OCI-LY7 (cell line): Measurements from ENCODE around the gene CCDC60. TPM values are rescaled to one million over a fixed set of nuclear protein-coding genes. Genes with fewer than 3 reads are reported as not detected.
A peak's percentile ranks its signal among the peaks of the same experiment; 100 is the strongest.

ENCODE experiments used
- BruUV-seq: library from RNA; stranded (reverse); fragments of 400-500 nt; replicated peaks from 2 replicates; lab custom pipeline; 2021; lab: Mats Ljungman, UMichigan
- CTCF ChIA-PET: fragments of 300-600 bp; sonication (Branson Sonifier 250); formaldehyde crosslinking; loops from one replicate; lab custom pipeline; 2022; ENCODE audit warnings: antibody characterized with exemption; ENCODE audit not compliant: unreplicated experiment; lab: Charles Lee
- POLR2A ChIA-PET: fragments of 300-600 bp; sonication (Branson Sonifier 250); formaldehyde crosslinking; loops from one replicate; lab custom pipeline; 2022; ENCODE audit warnings: antibody characterized with exemption; lab: Charles Lee
- DNase-seq: peaks from one replicate; pipeline ENCODE4 v3.0.0-alpha.2; 2015; ENCODE audit warnings: low spot score
- H2AFZ ChIP-seq: fragments of 200-600 bp; sonication (generic), shearing (Covaris generic); 2 replicates; pipeline ENCODE4 v1.6.1; 2014; ENCODE audit warnings: mild to moderate bottlenecking, antibody characterized with exemption, low read length, moderate library complexity
- H3K27ac ChIP-seq: fragments of 200-600 bp; sonication (generic); 2 replicates; pipeline ENCODE4 v1.5.1; 2014; ENCODE audit warnings: mixed run types, low read depth, mild to moderate bottlenecking, moderate library complexity, low read length, inconsistent platforms; ENCODE audit not compliant: poor library complexity, severe bottlenecking
- H3K36me3 ChIP-seq: fragments of 200-600 bp; sonication (generic); 2 replicates; pipeline ENCODE4 v1.6.1; 2014; ENCODE audit warnings: mild to moderate bottlenecking, antibody characterized with exemption, low read length, moderate library complexity, mixed read lengths; ENCODE audit not compliant: insufficient read depth
- H3K4me1 ChIP-seq: fragments of 200-600 bp; sonication (generic); 2 replicates; pipeline ENCODE4 v1.5.1; 2014; ENCODE audit warnings: mild to moderate bottlenecking, low read length; ENCODE audit not compliant: insufficient read depth, poor library complexity, severe bottlenecking
- H3K4me2 ChIP-seq: fragments of 200-600 bp; sonication (generic); 2 replicates; pipeline ENCODE4 v1.6.1; 2014; ENCODE audit warnings: mild to moderate bottlenecking, low read length
- H3K4me3 ChIP-seq: fragments of 200-600 bp; sonication (generic); 2 replicates; pipeline ENCODE4 v1.5.1; 2014; ENCODE audit warnings: mild to moderate bottlenecking, low read depth, low read length; ENCODE audit not compliant: poor library complexity, severe bottlenecking
- H3K79me2 ChIP-seq: fragments of 200-600 bp; sonication (generic); 2 replicates; pipeline ENCODE4 v1.6.1; 2016; ENCODE audit warnings: low read depth, mild to moderate bottlenecking, low read length, moderate library complexity, mixed read lengths; ENCODE audit not compliant: insufficient read depth
- H3K9me2 ChIP-seq: fragments of 200-600 bp; sonication (generic); 2 replicates; pipeline ENCODE4 v1.6.1; 2016; ENCODE audit warnings: mild to moderate bottlenecking, low read length, mixed read lengths; ENCODE audit not compliant: insufficient read depth
- H3K9me3 ChIP-seq: fragments of 200-600 bp; sonication (generic); 2 replicates; pipeline ENCODE4 v1.6.1; 2014; ENCODE audit warnings: mild to moderate bottlenecking, mixed run types, low read length, mixed read lengths
- H4K20me1 ChIP-seq: fragments of 200-600 bp; sonication (generic); 2 replicates; pipeline ENCODE4 v1.6.1; 2014; ENCODE audit warnings: mild to moderate bottlenecking, antibody characterized with exemption, low read length, moderate library complexity, mixed read lengths; ENCODE audit not compliant: insufficient read depth
- EZH2phosphoT487 ChIP-seq: fragments of 200-600 bp; sonication (generic); IDR thresholded peaks from 2 replicates; pipeline ENCODE4 v1.6.1; 2018; ENCODE audit warnings: low read depth, borderline replicate concordance, mild to moderate bottlenecking, mixed run types, antibody characterized with exemption, low read length, moderate library complexity, mixed read lengths
- intact Hi-C: fragments of 100-400 bp; cut with micrococcal nuclease; formaldehyde crosslinking; loops from one replicate; pipeline ENCODE4 v1.10.0; 2022; ENCODE audit not compliant: unreplicated experiment
- total RNA-seq, 2 experiments: library from RNA; depleted of rRNA in 1 of 2; stranded (reverse); fragments of >200 nt in 1 of 2; shearing (Covaris generic) in 1 of 2; gene quantifications; 2 replicates each; pipeline ENCODE4 v1.2.3, GENCODE V29; 2014 to 2022
- TF ChIP-seq, protein P1 (sequence below): fragments of 200-600 bp; sonication (generic); conservative IDR thresholded peaks from 2 replicates; pipeline ENCODE4 v1.5.1; 2014; ENCODE audit warnings: mild to moderate bottlenecking, antibody characterized with exemption, low read length, moderate library complexity, mixed read lengths

Gene CCDC60
- total RNA-seq, 2 experiments from 2014 or later, result not detected

DNA sequence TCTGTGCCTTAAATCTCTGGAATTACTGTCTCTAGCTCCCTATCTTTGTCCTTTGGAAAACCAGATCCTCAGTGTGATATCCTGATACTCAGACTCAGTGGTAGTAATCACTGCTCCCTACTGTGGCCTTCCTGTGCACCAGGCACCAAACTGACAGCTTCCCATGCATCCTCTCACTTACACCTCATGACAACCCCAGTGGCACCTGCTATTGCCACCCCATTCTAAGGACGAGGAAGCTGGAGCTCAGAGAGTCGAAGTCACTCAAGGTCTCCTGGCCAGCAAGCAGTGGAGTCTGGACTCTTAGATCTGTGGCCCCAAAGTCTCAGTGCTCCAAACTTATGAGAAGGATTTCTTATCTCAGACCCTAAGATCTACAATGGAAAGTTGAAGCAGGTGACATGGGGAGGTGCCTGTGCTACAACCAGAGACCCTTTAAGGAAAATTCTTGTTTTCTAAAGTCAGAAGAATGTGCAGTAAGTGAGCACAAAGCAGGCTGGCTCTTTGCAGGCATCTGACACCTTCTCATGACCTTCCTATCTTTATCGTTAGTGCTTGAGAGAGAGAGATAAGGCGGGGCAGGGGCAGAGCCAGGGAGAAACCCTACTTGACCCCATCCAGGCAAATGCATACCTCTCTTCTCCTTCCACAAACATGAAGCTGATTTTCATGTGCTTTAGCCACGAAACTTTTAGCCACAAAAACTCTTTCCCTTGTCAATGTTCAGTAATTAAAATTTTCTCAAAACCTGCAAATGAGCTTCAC lies 47.1 kb downstream of the CCDC60 start:
- TF ChIP-seq, protein P1, sequence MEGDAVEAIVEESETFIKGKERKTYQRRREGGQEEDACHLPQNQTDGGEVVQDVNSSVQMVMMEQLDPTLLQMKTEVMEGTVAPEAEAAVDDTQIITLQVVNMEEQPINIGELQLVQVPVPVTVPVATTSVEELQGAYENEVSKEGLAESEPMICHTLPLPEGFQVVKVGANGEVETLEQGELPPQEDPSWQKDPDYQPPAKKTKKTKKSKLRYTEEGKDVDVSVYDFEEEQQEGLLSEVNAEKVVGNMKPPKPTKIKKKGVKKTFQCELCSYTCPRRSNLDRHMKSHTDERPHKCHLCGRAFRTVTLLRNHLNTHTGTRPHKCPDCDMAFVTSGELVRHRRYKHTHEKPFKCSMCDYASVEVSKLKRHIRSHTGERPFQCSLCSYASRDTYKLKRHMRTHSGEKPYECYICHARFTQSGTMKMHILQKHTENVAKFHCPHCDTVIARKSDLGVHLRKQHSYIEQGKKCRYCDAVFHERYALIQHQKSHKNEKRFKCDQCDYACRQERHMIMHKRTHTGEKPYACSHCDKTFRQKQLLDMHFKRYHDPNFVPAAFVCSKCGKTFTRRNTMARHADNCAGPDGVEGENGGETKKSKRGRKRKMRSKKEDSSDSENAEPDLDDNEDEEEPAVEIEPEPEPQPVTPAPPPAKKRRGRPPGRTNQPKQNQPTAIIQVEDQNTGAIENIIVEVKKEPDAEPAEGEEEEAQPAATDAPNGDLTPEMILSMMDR, result no peak
- no peak for TF ChIP-seq EZH2phosphoT487
- H3K9me3 ChIP-seq, result no peaks in the 10 kb centered on the region
- no peak overlapping the region for H3K4me3 ChIP-seq
- DNase-seq, result no peak
- H3K4me1 ChIP-seq, result no peaks in the 10 kb centered on the region
- H3K4me2 ChIP-seq, result no peak overlapping the region
- intact Hi-C loops, result no loop called here
- no peaks in the 10 kb centered on the region for H3K79me2 ChIP-seq
- no TSS peak for BruUV-seq
- no peak overlapping the region for H3K27ac ChIP-seq
- no peaks in the 10 kb centered on the region for H4K20me1 ChIP-seq
- CTCF ChIA-PET, result no interaction called here
- no peak overlapping the region for H2AFZ ChIP-seq
- no peaks in the 10 kb centered on the region for H3K9me2 ChIP-seq
- POLR2A ChIA-PET, result no interaction called here
- no peaks in the 10 kb centered on the region for H3K36me3 ChIP-seq

DNA sequence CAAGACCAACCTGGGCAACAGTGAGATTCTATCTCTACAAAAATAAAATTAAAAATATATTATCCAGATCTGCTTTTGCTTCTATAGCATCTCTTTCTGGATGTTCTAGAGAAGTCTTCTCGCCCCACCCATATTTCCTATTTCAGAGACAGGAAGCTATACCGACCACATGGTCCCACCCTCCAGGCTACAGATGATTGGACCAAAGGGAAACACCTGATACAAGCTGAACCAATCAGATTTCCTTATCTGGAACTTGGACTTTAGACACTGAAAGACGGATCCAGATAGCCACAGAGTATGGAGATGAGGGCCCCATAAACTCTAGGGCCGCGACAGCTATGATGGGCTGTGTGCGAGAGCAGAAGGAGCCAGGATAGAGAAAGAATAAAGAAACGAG lies 48.7 kb downstream of the CCDC60 start:
- H3K9me3 ChIP-seq, result no peaks in the 10 kb centered on the region
- POLR2A ChIA-PET, result no interaction called here
- no peaks in the 10 kb centered on the region for H3K4me1 ChIP-seq
- no TSS peak for BruUV-seq
- no peak overlapping the region for H2AFZ ChIP-seq
- no peaks in the 10 kb centered on the region for H3K79me2 ChIP-seq
- H4K20me1 ChIP-seq, result no peaks in the 10 kb centered on the region
- H3K4me3 ChIP-seq, result no peak overlapping the region
- CTCF ChIA-PET, result no interaction called here
- no peaks in the 10 kb centered on the region for H3K36me3 ChIP-seq
- no peaks in the 10 kb centered on the region for H3K9me2 ChIP-seq
- no peak for TF ChIP-seq EZH2phosphoT487
- intact Hi-C loops, result no loop called here
- H3K4me2 ChIP-seq, result no peak overlapping the region
- DNase-seq, result peak; percentile 11
- no peak overlapping the region for H3K27ac ChIP-seq

DNA sequence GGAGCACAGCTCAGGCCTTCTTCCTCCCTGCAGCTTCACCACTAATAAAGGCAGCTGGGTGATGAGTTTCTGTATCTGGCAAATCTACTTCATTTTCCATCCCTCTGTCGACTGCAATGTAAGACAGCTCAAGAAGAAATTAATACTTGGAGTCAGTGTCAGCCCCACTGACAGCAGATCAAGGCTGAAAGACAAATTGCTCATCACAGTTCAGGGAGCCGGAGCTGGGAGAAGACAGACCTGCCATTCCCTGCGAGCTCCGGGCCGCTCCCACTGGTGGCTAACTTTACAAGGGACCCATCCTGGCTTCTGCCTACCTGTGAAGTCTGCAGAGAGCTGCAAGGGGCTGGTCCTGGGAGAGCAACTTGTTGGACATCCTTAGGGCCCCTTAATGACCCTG lies 49.8 kb downstream of the CCDC60 start:
- POLR2A ChIA-PET, result no interaction called here
- CTCF ChIA-PET, result no interaction called here

More for the DNA sequence above, 49.8 kb downstream of the CCDC60 start:
- intact Hi-C loops, result no loop called here
- H3K36me3 ChIP-seq, result no peaks in the 10 kb centered on the region
- no peaks in the 10 kb centered on the region for H3K9me2 ChIP-seq
- no peaks in the 10 kb centered on the region for H3K79me2 ChIP-seq
- H3K4me2 ChIP-seq, result no peak overlapping the region
- no peak for DNase-seq
- H3K27ac ChIP-seq, result no peak overlapping the region
- H3K4me1 ChIP-seq, result no peaks in the 10 kb centered on the region
- no peaks in the 10 kb centered on the region for H3K9me3 ChIP-seq
- no peak overlapping the region for H2AFZ ChIP-seq
- TF ChIP-seq, protein P1, result no peak
- no peak for TF ChIP-seq EZH2phosphoT487
- BruUV-seq, result no TSS peak
- H3K4me3 ChIP-seq, result no peak overlapping the region
- H4K20me1 ChIP-seq, result no peaks in the 10 kb centered on the region
